WTC11 (cell line): ENCODE measurements around the gene RALY. TPM values are rescaled to one million over a fixed set of nuclear protein-coding genes. Genes with fewer than 3 reads are reported as not detected.

Experiments used
- ATAC-seq: fragments of 200-7000 bp; cut with Tn5 transposase; 2 replicates; pipeline ENCODE4 v1.10.0; 2021; ENCODE audit warnings: mild to moderate bottlenecking, moderate library complexity
- CTCF ChIA-PET: fragments of 300-600 bp; sonication (Branson Sonifier 250); formaldehyde crosslinking; loops from one replicate; lab custom pipeline; 2021; ENCODE audit warnings: antibody characterized with exemption; lab: Charles Lee
- POLR2A ChIA-PET: fragments of 350-600 bp; sonication (Branson Sonifier 250); formaldehyde crosslinking; loops from one replicate; lab custom pipeline; 2021; ENCODE audit warnings: antibody characterized with exemption; lab: Charles Lee
- DNase-seq: peaks from one replicate; pipeline ENCODE4 v3.0.0; 2021; ENCODE audit warnings: low spot score
- H3K27ac Mint-ChIP-seq: 2 replicates; pipeline ENCODE4 v1.8.0; 2021; ENCODE audit warnings: mixed read lengths
- H3K27me3 Mint-ChIP-seq: 2 replicates; pipeline ENCODE4 v1.8.0; 2021; ENCODE audit warnings: low read depth, mild to moderate bottlenecking, moderate library complexity, mixed read lengths
- H3K36me3 Mint-ChIP-seq: 2 replicates; pipeline ENCODE4 v1.8.0; 2021; ENCODE audit warnings: mixed read lengths
- H3K4me1 Mint-ChIP-seq: 2 replicates; pipeline ENCODE4 v1.8.0; 2022; ENCODE audit warnings: mixed read lengths
- H3K4me3 Mint-ChIP-seq: 2 replicates; pipeline ENCODE4 v1.8.0; 2021; ENCODE audit warnings: mild to moderate bottlenecking, moderate library complexity, mixed read lengths
- H3K9me3 Mint-ChIP-seq: 2 replicates; pipeline ENCODE4 v1.8.0; 2021; ENCODE audit warnings: mixed read lengths
- CBFB ChIP-seq: sonication (generic); formaldehyde crosslinking; IDR thresholded peaks from 2 replicates; pipeline ENCODE4 v1.8.1; 2022; ENCODE audit warnings: mild to moderate bottlenecking, low read depth, missing genetic modification reagents
- IRF2 ChIP-seq: sonication (generic); formaldehyde crosslinking; IDR thresholded peaks from 2 replicates; pipeline ENCODE4 v1.8.0; 2022; ENCODE audit warnings: low read depth, missing genetic modification reagents, borderline replicate concordance
- NFATC4 ChIP-seq: fragments of 250-450 bp; sonication (Bioruptor Pico); IDR thresholded peaks from 2 replicates; pipeline ENCODE4 v1.9.0; 2021; ENCODE audit warnings: mild to moderate bottlenecking
- NFE2L1 ChIP-seq: sonication (generic); formaldehyde crosslinking; IDR thresholded peaks from 2 replicates; pipeline ENCODE4 v1.8.1; 2023; ENCODE audit warnings: missing genetic modification reagents
- OVOL2 ChIP-seq: fragments of 250-450 bp; sonication (Bioruptor Pico); IDR thresholded peaks from 2 replicates; pipeline ENCODE4 v1.9.0; 2021; ENCODE audit warnings: mild to moderate bottlenecking, borderline replicate concordance
- STAT6 ChIP-seq: sonication (generic); formaldehyde crosslinking; conservative IDR thresholded peaks from 2 replicates; pipeline ENCODE4 v1.8.1; 2023; ENCODE audit warnings: mild to moderate bottlenecking, low read depth, missing genetic modification reagents, moderate library complexity
- USF1 ChIP-seq: sonication (generic); formaldehyde crosslinking; IDR thresholded peaks from 2 replicates; pipeline ENCODE4 v1.8.0; 2022; ENCODE audit warnings: mild to moderate bottlenecking, missing genetic modification reagents
- USF2 ChIP-seq: sonication (generic); formaldehyde crosslinking; IDR thresholded peaks from 2 replicates; pipeline ENCODE4 v1.8.1; 2023; ENCODE audit warnings: mild to moderate bottlenecking, missing genetic modification reagents, moderate library complexity
- ZNF396 ChIP-seq: fragments of 250-450 bp; sonication (Bioruptor Pico); IDR thresholded peaks from 2 replicates; pipeline ENCODE4 v1.8.0; 2021; ENCODE audit warnings: mild to moderate bottlenecking, moderate library complexity, borderline replicate concordance
- ZNF532 ChIP-seq: fragments of 250-450 bp; sonication (Bioruptor Pico); IDR thresholded peaks from 2 replicates; pipeline ENCODE4 v1.9.0; 2021; ENCODE audit warnings: mild to moderate bottlenecking, borderline replicate concordance
- ZSCAN18 ChIP-seq: fragments of 250-450 bp; sonication (Bioruptor Pico); IDR thresholded peaks from 2 replicates; pipeline ENCODE4 v2.1.2; 2022; ENCODE audit warnings: mild to moderate bottlenecking, moderate library complexity
- total RNA-seq: library from RNA; stranded (reverse); gene quantifications from 3 replicates; pipeline ENCODE4 v1.2.3, GENCODE V29; 2021

The RALY gene
- total RNA-seq, 1 experiment from 2014 or later: 164 TPM

GRCh38 chr20:34030456-34030855 is 36.7 kb downstream of the RALY start:
- peak overlapping the region; percentile 10; the same call in 1 of the 2 replicates for H3K27ac Mint-ChIP-seq

GRCh38 chr20:34033903-34034302 is 40.2 kb downstream of the RALY start:
- Mint-ChIP-seq H3K4me3 (no peak overlapping the region), H3K9me3 (no peaks in the 10 kb centered on the region), H3K4me1 (peaks cover 63% of the 10 kb centered on the region), H3K27ac (no peak overlapping the region), H3K36me3 (peaks cover 4% of the 10 kb centered on the region), H3K27me3 (no peaks in the 10 kb centered on the region)
- POLR2A ChIA-PET: no interaction called here
- DNase-seq: no peak
- ATAC-seq: no peak
- CTCF ChIA-PET: interaction anchor here (0.6 kb wide), 1 partner anchor 8 kb away, joined by 3 read pairs; no protein-coding TSS in a partner anchor
- no peak for TF ChIP-seq STAT6 (CRISPR knock-in tag)
- no peak for TF ChIP-seq ZNF532 (CRISPR knock-in tag)
- TF ChIP-seq OVOL2: no peak
- no peak for TF ChIP-seq NFATC4 (CRISPR knock-in tag)

More at GRCh38 chr20:34030456-34030855, 36.7 kb downstream of the RALY start:
- POLR2A ChIA-PET: interaction anchor here (1.5 kb wide), 1 partner anchor 17 kb away, joined by 3 read pairs; no protein-coding TSS in a partner anchor
- no peaks in the 10 kb centered on the region; the same call in 1 of the 2 replicates for H3K9me3 Mint-ChIP-seq
- H3K4me1 Mint-ChIP-seq: peaks cover 63% of the 10 kb centered on the region
- TF ChIP-seq USF1 (CRISPR knock-in tag): no peak
- no peak for TF ChIP-seq USF2 (CRISPR knock-in tag)
- TF ChIP-seq ZNF532 (CRISPR knock-in tag): no peak
- no peak for TF ChIP-seq NFATC4 (CRISPR knock-in tag)
- no peak for TF ChIP-seq ZSCAN18 (CRISPR knock-in tag)
- no peak for TF ChIP-seq IRF2 (CRISPR knock-in tag)
- TF ChIP-seq CBFB (CRISPR knock-in tag): no peak
- no peak for TF ChIP-seq NFE2L1 (CRISPR knock-in tag)
- TF ChIP-seq ZNF396: no peak
- H3K36me3 Mint-ChIP-seq: peaks cover 6% of the 10 kb centered on the region
- CTCF ChIA-PET: interaction anchor here (0.7 to 1.5 kb wide), 2 partner anchors 37 kb away, joined by 3 to 5 read pairs; partner anchors contain the start of gene RALY
- no peak overlapping the region for H3K4me3 Mint-ChIP-seq
- no peak for ATAC-seq
- no peak for DNase-seq
- no peaks in the 10 kb centered on the region for H3K27me3 Mint-ChIP-seq
